ENCODE results near the gene SH3PXD2A. TPM values are rescaled to one million over a fixed set of nuclear protein-coding genes. Genes with fewer than 3 reads are reported as not detected.
"Not testable (repeated sequence)": the region's sequence is repeated elsewhere in the genome, so short reads cannot be mapped to it uniquely, and the experiment has no call there.

SH3PXD2A gene
- total and polyA plus RNA-seq, 9 donors: 33.2 to 95.0 (median 73.9) TPM

DNA sequence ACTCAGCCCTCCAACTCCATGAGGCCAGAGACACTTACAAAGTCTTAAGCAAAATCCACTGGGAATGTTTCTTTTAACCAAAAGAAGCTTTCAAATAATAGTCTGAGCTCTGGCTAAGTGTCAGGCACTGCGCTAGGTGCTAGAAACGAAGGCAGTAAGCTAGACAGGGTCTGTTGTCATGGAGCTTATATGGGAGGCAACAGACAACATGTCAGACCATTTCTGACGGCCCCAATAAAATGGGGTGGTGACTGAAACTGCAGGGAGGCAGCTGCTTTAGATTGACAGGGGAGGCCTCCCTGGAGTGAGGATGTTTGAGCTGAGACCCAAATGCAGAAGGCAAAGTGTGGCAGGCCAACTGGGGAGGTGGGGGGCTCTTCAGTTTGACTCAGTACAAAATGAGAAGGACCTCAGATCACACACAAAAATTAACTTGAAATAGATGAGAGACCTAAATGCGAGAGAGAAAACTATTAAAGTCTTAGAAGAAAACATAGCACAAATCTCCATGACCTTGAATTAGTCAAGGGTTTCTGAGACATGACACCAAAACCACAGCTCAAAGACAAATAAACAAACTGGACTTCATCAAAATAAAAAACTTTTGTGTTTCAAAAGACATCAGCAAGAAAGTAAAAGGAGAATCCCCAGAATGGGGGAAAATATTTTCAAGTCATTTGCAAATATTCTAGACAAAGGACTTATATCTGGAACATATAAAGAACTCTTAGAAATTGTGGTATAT, 40.6 kb downstream of the SH3PXD2A start:
- 75% methylated on average over 3 of the region's 4 CpGs for WGBS (ENCODE audit: insufficient coverage)
- no peak for DNase-seq
- Histone ChIP-seq H3K9me3 (replicated peaks; ENCODE audit: control insufficient read depth, low read depth, low read length) (no peaks in the 10 kb centered on the region), H3K27me3 (ENCODE audit: control insufficient read depth, insufficient read depth, low read length) (no peaks in the 10 kb centered on the region), H3K36me3 (ENCODE audit: control insufficient read depth, insufficient read depth, low read length) (no peaks in the 10 kb centered on the region), H3K27ac (ENCODE audit: low read length) (peak overlapping the region; percentile 31), H3K4me1 (ENCODE audit: control insufficient read depth, insufficient read depth, low read length) (peaks cover 49% of the 10 kb centered on the region), H3K4me3 (ENCODE audit: low read length) (no peak overlapping the region)

DNA sequence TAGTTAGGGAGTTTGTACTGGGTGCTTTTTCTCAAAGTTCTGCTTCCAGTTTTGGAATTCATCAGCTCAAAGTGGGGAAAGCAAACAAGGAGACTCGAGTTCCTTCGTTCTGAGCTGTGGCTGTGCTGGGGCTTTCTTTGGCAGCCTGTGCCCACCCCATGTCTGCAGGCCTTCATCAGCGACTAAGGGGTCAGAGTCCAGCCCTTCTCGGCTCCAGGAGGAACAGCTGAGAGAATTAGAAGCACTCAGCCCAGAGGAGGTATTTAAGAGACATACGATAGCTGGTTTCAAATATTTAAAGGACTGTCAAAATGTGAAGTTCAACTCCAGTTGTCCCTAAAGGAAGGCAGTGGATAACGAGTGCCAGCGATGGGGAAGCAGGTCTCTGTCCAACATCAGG, 41.3 kb downstream of the SH3PXD2A start:
- peak overlapping the region; percentile 30 for H3K27ac ChIP-seq (ENCODE audit: low read length)
- peaks cover 42% of the 10 kb centered on the region for H3K4me1 ChIP-seq (ENCODE audit: control insufficient read depth, insufficient read depth, low read length)
- no peak for DNase-seq
- no peaks in the 10 kb centered on the region for H3K9me3 ChIP-seq (replicated peaks; ENCODE audit: control insufficient read depth, low read depth, low read length)
- H3K27me3 ChIP-seq (ENCODE audit: control insufficient read depth, insufficient read depth, low read length): no peaks in the 10 kb centered on the region
- no peak overlapping the region for H3K4me3 ChIP-seq (ENCODE audit: low read length)
- no peaks in the 10 kb centered on the region for H3K36me3 ChIP-seq (ENCODE audit: control insufficient read depth, insufficient read depth, low read length)
- WGBS (ENCODE audit: insufficient coverage): 49% methylated on average over 4 of the region's 7 CpGs

DNA sequence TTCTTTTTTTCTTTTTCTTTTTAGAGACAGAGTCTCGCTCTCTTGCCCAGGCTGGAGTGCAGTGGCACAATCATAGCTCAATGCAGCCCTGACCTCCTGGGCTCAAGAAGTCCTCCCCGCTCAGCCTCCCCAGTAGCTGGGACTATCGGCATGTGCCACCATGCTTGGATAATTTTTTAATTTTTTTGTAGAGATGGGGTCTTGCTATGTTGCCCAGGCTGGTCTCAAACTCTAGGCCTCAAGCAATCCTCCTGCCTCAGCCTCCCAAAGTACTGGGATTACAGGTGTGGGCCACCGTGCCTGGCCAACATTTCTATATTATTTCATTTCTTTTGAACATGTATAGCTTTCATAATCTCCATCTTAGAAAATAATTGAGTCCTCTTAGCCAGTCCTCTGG, 42.1 kb downstream of the SH3PXD2A start:
- not testable (repeated sequence) for DNase-seq; H3K27ac ChIP-seq (ENCODE audit: low read length); H3K9me3 ChIP-seq (replicated peaks; ENCODE audit: control insufficient read depth, low read depth, low read length); H3K36me3 ChIP-seq (ENCODE audit: control insufficient read depth, insufficient read depth, low read length); H3K27me3 ChIP-seq (ENCODE audit: control insufficient read depth, insufficient read depth, low read length); H3K4me3 ChIP-seq (ENCODE audit: low read length)
- 86% methylated on average over 1 of the region's 4 CpGs for WGBS (ENCODE audit: insufficient coverage)
- peaks cover 35% of the 10 kb centered on the region for H3K4me1 ChIP-seq (ENCODE audit: control insufficient read depth, insufficient read depth, low read length)

DNA sequence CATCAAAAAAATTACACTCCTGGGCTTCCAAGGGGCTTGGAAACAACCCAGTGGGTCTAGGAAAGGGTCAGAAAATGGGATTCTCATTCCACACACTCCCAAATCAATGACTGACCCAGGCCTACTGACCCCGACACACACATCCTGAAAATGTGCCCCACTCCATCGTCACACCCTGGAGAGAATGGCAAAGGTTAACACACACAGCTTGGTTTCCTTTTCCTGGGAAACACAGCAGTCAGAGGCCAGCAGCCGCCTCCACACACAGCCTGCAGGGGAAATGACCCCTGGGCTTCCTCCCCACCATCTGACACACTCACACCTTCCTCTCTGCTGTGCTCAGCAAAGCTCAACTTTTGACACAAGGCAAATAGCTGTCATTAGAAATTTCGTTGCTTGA, 42.9 kb downstream of the SH3PXD2A start:
- Histone ChIP-seq H3K27me3 (ENCODE audit: control insufficient read depth, insufficient read depth, low read length) (no peaks in the 10 kb centered on the region), H3K36me3 (ENCODE audit: control insufficient read depth, insufficient read depth, low read length) (no peaks in the 10 kb centered on the region), H3K4me1 (ENCODE audit: control insufficient read depth, insufficient read depth, low read length) (peaks cover 35% of the 10 kb centered on the region), H3K4me3 (ENCODE audit: low read length) (no peak overlapping the region), H3K27ac (ENCODE audit: low read length) (peak overlapping the region; percentile 6), H3K9me3 (replicated peaks; ENCODE audit: control insufficient read depth, low read depth, low read length) (no peaks in the 10 kb centered on the region)
- WGBS (ENCODE audit: insufficient coverage): 38% methylated on average over 4 of the region's 4 CpGs
- DNase-seq: peak; percentile 50

- Histone ChIP-seq H3K9me3 (replicated peaks; ENCODE audit: control insufficient read depth, low read depth, low read length) (no peaks in the 10 kb centered on the region), H3K4me3 (ENCODE audit: low read length) (no peak overlapping the region), H3K4me1 (ENCODE audit: control insufficient read depth, insufficient read depth, low read length) (peaks cover 39% of the 10 kb centered on the region), H3K27ac (ENCODE audit: low read length) (peak overlapping the region; percentile 6), H3K36me3 (ENCODE audit: control insufficient read depth, insufficient read depth, low read length) (no peaks in the 10 kb centered on the region), H3K27me3 (ENCODE audit: control insufficient read depth, insufficient read depth, low read length) (no peaks in the 10 kb centered on the region)
- no peak for DNase-seq
- WGBS (ENCODE audit: insufficient coverage): 72% methylated on average over 2 of the region's 3 CpGs
Measured at GRCh38 chr10:103812004-103812403, 43.4 kb downstream of the SH3PXD2A start.

DNA sequence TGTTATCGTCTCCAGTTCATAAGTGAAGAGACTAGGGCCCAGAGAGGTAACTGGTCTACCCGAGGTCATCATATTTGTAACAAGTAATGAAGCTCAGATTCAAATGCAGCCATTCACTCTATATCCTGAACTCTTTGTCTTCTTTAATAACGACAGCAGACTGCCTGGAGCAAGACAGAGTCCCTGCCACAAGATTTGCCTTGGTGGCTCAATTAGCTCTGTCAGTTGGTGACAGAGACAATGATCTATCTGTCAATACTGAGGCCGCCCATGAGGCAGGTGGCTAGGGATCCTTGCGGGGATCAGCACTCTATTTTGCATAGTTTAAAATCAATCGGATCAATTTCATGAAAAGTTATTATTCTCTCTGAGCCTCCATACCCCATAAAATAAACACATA, 43.9 kb downstream of the SH3PXD2A start:
- H3K4me1 ChIP-seq (ENCODE audit: control insufficient read depth, insufficient read depth, low read length): peaks cover 44% of the 10 kb centered on the region
- no peaks in the 10 kb centered on the region for H3K36me3 ChIP-seq (ENCODE audit: control insufficient read depth, insufficient read depth, low read length)
- WGBS (ENCODE audit: insufficient coverage): 83% methylated on average over 1 of the region's 6 CpGs
- no peak overlapping the region for H3K4me3 ChIP-seq (ENCODE audit: low read length)
- H3K9me3 ChIP-seq (replicated peaks; ENCODE audit: control insufficient read depth, low read depth, low read length): no peaks in the 10 kb centered on the region
- H3K27me3 ChIP-seq (ENCODE audit: control insufficient read depth, insufficient read depth, low read length): no peaks in the 10 kb centered on the region
- no peak for DNase-seq
- no peak overlapping the region for H3K27ac ChIP-seq (ENCODE audit: low read length)

DNA sequence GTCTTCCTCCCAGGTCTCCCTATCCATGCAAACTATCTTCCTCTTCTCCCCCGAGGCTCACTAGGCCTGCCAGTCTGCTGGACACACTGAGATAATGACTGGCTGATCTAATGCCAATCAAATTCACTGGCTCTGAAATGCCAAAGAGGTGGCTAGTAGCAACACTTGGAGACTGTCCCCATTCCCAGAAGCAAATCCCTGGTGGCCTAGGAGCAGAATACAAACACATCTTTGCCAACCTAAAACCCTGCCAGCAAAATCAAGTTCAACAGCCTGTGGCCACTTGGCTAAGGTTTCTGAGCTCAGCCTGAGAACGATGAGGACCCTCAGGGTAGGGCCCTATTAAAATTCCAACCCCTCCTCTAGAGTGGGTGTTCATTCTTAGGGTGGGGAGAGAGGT, 46.6 kb downstream of the SH3PXD2A start:
- WGBS (ENCODE audit: insufficient coverage): 100% methylated on average over 1 of the region's 2 CpGs
- Histone ChIP-seq H3K36me3 (ENCODE audit: control insufficient read depth, insufficient read depth, low read length) (no peaks in the 10 kb centered on the region), H3K4me3 (ENCODE audit: low read length) (no peak overlapping the region), H3K27ac (ENCODE audit: low read length) (no peak overlapping the region), H3K27me3 (ENCODE audit: control insufficient read depth, insufficient read depth, low read length) (no peaks in the 10 kb centered on the region), H3K4me1 (ENCODE audit: control insufficient read depth, insufficient read depth, low read length) (peaks cover 47% of the 10 kb centered on the region), H3K9me3 (replicated peaks; ENCODE audit: control insufficient read depth, low read depth, low read length) (no peaks in the 10 kb centered on the region)
- no peak for DNase-seq

- Histone ChIP-seq H3K4me1 (ENCODE audit: control insufficient read depth, insufficient read depth, low read length) (peaks cover 43% of the 10 kb centered on the region), H3K27ac (ENCODE audit: low read length) (no peak overlapping the region), H3K36me3 (ENCODE audit: control insufficient read depth, insufficient read depth, low read length) (no peaks in the 10 kb centered on the region), H3K9me3 (replicated peaks; ENCODE audit: control insufficient read depth, low read depth, low read length) (no peaks in the 10 kb centered on the region), H3K4me3 (ENCODE audit: low read length) (no peak overlapping the region), H3K27me3 (ENCODE audit: control insufficient read depth, insufficient read depth, low read length) (no peaks in the 10 kb centered on the region)
- WGBS (ENCODE audit: insufficient coverage): 81% methylated on average over 5 of the region's 6 CpGs
- no peak for DNase-seq
Measured at GRCh38 chr10:103807996-103808395, 47.4 kb downstream of the SH3PXD2A start.

- Histone ChIP-seq H3K4me3 (ENCODE audit: low read length) (no peak overlapping the region), H3K36me3 (ENCODE audit: control insufficient read depth, insufficient read depth, low read length) (no peaks in the 10 kb centered on the region), H3K4me1 (ENCODE audit: control insufficient read depth, insufficient read depth, low read length) (peaks cover 32% of the 10 kb centered on the region), H3K27ac (ENCODE audit: low read length) (peak overlapping the region; percentile 38), H3K9me3 (replicated peaks; ENCODE audit: control insufficient read depth, low read depth, low read length) (no peaks in the 10 kb centered on the region), H3K27me3 (ENCODE audit: control insufficient read depth, insufficient read depth, low read length) (no peaks in the 10 kb centered on the region)
- DNase-seq: no peak
- WGBS (ENCODE audit: insufficient coverage): 40% methylated on average over 6 of the region's 12 CpGs
Measured at GRCh38 chr10:103806395-103807187, 48.8 kb downstream of the SH3PXD2A start.

DNA sequence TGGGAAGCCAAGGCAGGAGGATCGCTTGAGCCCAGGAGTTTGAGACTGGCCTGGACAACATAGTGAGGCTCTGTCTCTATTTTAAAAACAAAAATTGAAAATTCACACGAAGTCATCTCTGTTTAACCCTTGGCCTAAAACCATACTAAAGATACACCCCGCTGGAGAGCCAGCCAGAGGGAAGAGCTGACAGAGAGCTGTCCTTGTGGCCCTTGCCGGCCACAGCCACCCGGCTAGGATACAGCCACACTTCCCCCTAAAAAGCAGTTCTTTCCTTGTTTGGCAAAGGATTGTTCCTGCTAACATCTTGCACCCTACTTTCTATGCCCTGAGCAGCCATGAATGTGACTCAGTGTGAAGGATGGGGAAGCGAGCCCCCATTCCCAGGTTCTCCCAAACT, 49.6 kb downstream of the SH3PXD2A start:
- H3K27ac ChIP-seq (ENCODE audit: low read length): no peak overlapping the region
- 80% methylated on average over 3 of the region's 6 CpGs for WGBS (ENCODE audit: insufficient coverage)

More for the DNA sequence above, 49.6 kb downstream of the SH3PXD2A start:
- H3K36me3 ChIP-seq (ENCODE audit: control insufficient read depth, insufficient read depth, low read length): peaks cover 5% of the 10 kb centered on the region
- no peaks in the 10 kb centered on the region for H3K9me3 ChIP-seq (replicated peaks; ENCODE audit: control insufficient read depth, low read depth, low read length)
- H3K4me3 ChIP-seq (ENCODE audit: low read length): no peak overlapping the region
- no peak for DNase-seq
- H3K27me3 ChIP-seq (ENCODE audit: control insufficient read depth, insufficient read depth, low read length): no peaks in the 10 kb centered on the region
- H3K4me1 ChIP-seq (ENCODE audit: control insufficient read depth, insufficient read depth, low read length): peaks cover 27% of the 10 kb centered on the region

All from muscle of leg (tissue), 11 donors.